ENCODE data around the gene KDM4C. TPM values are rescaled to one million over a fixed set of nuclear protein-coding genes. Genes with fewer than 3 reads are reported as not detected.

KDM4C gene
- total and polyA plus RNA-seq, 2 of the 13 experiments (the other 11 are each of a cell fraction or from before 2014, with no cell fraction given): 19.4 to 23.6 TPM

- TF ChIP-seq ZNF562 (CRISPR knock-in tag; IDR thresholded peaks at IDR 0.05; ENCODE audit: borderline replicate concordance) (no peak), CREBL2 (CRISPR knock-in tag; IDR thresholded peaks at IDR 0.05; ENCODE audit: borderline replicate concordance) (no peak), PITX1 (CRISPR knock-in tag; IDR thresholded peaks at IDR 0.05) (no peak), FOSL2 (CRISPR knock-in tag; IDR thresholded peaks at IDR 0.05) (peak; percentile 47; the same call in 1 of the 2 replicates), SUZ12 (IDR thresholded peaks at IDR 0.05; ENCODE audit: low read depth, low read length) (no peak), ZNF672 (CRISPR knock-in tag; IDR thresholded peaks at IDR 0.05) (no peak), SNAI1 (CRISPR knock-in tag; IDR thresholded peaks at IDR 0.05; ENCODE audit: borderline replicate concordance) (no peak), ZBTB4 (CRISPR knock-in tag; IDR thresholded peaks at IDR 0.05; ENCODE audit: borderline replicate concordance) (0 out of 2 replicates have a peak, but pooled peaks have one; percentile 21), RAD51 (IDR thresholded peaks at IDR 0.05; ENCODE audit: borderline replicate concordance) (no peak), REPIN1 (CRISPR knock-in tag; IDR thresholded peaks at IDR 0.05; ENCODE audit: borderline replicate concordance, low read depth) (0 out of 2 replicates have a peak, but pooled peaks have one; percentile 30), DNMT1 (CRISPR knock-in tag; IDR thresholded peaks at IDR 0.05) (no peak), ATF6 (CRISPR knock-in tag; conservative IDR thresholded peaks at IDR 0.05) (no peak), POLR2G (IDR thresholded peaks at IDR 0.05; ENCODE audit: low read depth, low read length) (no peak), DMAP1 (CRISPR knock-in tag; IDR thresholded peaks at IDR 0.05) (no peak), ZFP1 (CRISPR knock-in tag; IDR thresholded peaks at IDR 0.05) (no peak)
- TF ChIP-seq, protein P1, sequence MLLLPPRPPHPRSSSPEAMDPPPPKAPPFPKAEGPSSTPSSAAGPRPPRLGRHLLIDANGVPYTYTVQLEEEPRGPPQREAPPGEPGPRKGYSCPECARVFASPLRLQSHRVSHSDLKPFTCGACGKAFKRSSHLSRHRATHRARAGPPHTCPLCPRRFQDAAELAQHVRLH (CRISPR knock-in tag; IDR thresholded peaks at IDR 0.05; ENCODE audit: borderline replicate concordance, low read depth): no peak
- TF ChIP-seq, protein P2, sequence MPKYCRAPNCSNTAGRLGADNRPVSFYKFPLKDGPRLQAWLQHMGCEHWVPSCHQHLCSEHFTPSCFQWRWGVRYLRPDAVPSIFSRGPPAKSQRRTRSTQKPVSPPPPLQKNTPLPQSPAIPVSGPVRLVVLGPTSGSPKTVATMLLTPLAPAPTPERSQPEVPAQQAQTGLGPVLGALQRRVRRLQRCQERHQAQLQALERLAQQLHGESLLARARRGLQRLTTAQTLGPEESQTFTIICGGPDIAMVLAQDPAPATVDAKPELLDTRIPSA (CRISPR knock-in tag; IDR thresholded peaks at IDR 0.05; ENCODE audit: borderline replicate concordance): no peak
- TF ChIP-seq, protein P3, sequence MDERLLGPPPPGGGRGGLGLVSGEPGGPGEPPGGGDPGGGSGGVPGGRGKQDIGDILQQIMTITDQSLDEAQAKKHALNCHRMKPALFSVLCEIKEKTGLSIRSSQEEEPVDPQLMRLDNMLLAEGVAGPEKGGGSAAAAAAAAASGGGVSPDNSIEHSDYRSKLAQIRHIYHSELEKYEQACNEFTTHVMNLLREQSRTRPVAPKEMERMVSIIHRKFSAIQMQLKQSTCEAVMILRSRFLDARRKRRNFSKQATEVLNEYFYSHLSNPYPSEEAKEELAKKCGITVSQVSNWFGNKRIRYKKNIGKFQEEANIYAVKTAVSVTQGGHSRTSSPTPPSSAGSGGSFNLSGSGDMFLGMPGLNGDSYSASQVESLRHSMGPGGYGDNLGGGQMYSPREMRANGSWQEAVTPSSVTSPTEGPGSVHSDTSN (CRISPR knock-in tag; IDR thresholded peaks at IDR 0.05): no peak
- TF ChIP-seq, protein P4, sequence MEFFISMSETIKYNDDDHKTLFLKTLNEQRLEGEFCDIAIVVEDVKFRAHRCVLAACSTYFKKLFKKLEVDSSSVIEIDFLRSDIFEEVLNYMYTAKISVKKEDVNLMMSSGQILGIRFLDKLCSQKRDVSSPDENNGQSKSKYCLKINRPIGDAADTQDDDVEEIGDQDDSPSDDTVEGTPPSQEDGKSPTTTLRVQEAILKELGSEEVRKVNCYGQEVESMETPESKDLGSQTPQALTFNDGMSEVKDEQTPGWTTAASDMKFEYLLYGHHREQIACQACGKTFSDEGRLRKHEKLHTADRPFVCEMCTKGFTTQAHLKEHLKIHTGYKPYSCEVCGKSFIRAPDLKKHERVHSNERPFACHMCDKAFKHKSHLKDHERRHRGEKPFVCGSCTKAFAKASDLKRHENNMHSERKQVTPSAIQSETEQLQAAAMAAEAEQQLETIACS (CRISPR knock-in tag; IDR thresholded peaks at IDR 0.05): no peak
Observed at GRCh38 chr9:6781476-6781875, 23.7 kb downstream of the KDM4C start (continued).
